Hepatocyte (in vitro differentiated cells): ENCODE data around the gene ASPSCR1. TPM values are rescaled to one million over a fixed set of nuclear protein-coding genes. Genes with fewer than 3 reads are reported as not detected.

Source experiments
- DNase-seq: peaks from one replicate; pipeline ENCODE4 v3.0.0-alpha.2; 2016; ENCODE audit warnings: low spot score
- H2AFZ ChIP-seq: fragments of 200-600 bp; sonication (generic); 2 replicates; pipeline ENCODE4 v1.6.0; 2016; ENCODE audit warnings: antibody characterized with exemption, mild to moderate bottlenecking
- H3K27ac ChIP-seq: fragments of 200-600 bp; sonication (generic); 2 replicates; pipeline ENCODE4 v1.5.1; 2016; ENCODE audit warnings: mild to moderate bottlenecking
- H3K27me3 ChIP-seq: fragments of 200-600 bp; sonication (generic); 2 replicates; pipeline ENCODE4 v1.6.1; 2016
- H3K36me3 ChIP-seq: fragments of 200-600 bp; sonication (generic); replicated peaks from 2 replicates; pipeline ENCODE4 v1.5.1; 2016; ENCODE audit warnings: low read depth; ENCODE audit not compliant: insufficient read depth
- H3K4me1 ChIP-seq: fragments of 200-600 bp; sonication (generic); 2 replicates; pipeline ENCODE4 v1.5.1; 2016; ENCODE audit warnings: mild to moderate bottlenecking, moderate library complexity; ENCODE audit not compliant: insufficient read depth
- H3K4me2 ChIP-seq: fragments of 200-600 bp; sonication (generic); 2 replicates; pipeline ENCODE4 v1.6.0; 2016
- H3K4me3 ChIP-seq: fragments of 200-600 bp; sonication (generic); 2 replicates; pipeline ENCODE4 v1.5.1; 2016; ENCODE audit warnings: mild to moderate bottlenecking
- H3K79me2 ChIP-seq: fragments of 200-600 bp; sonication (generic); 2 replicates; pipeline ENCODE4 v1.6.0; 2017; ENCODE audit warnings: mild to moderate bottlenecking
- H3K9me2 ChIP-seq: fragments of 200-600 bp; sonication (generic); replicated peaks from 2 replicates; pipeline ENCODE4 v1.6.0; 2017; ENCODE audit warnings: mild to moderate bottlenecking; ENCODE audit not compliant: insufficient read depth
- H3K9me3 ChIP-seq: fragments of 200-600 bp; sonication (generic); 2 replicates; pipeline ENCODE4 v1.5.1; 2016; ENCODE audit warnings: low read depth, mild to moderate bottlenecking
- H4K20me1 ChIP-seq: fragments of 200-600 bp; sonication (generic); 2 replicates; pipeline ENCODE4 v1.6.0; 2016; ENCODE audit warnings: mild to moderate bottlenecking; ENCODE audit not compliant: insufficient read depth, poor library complexity, severe bottlenecking
- EZH2 ChIP-seq: fragments of 200-600 bp; sonication (generic); IDR thresholded peaks from 2 replicates; pipeline ENCODE4 v1.6.1; 2016; ENCODE audit warnings: antibody characterized with exemption, mild to moderate bottlenecking, borderline replicate concordance
- EZH2phosphoT487 ChIP-seq: fragments of 200-600 bp; sonication (generic); IDR thresholded peaks from one replicate; pipeline ENCODE4 v1.6.1; 2018; ENCODE audit warnings: antibody characterized with exemption, mild to moderate bottlenecking, low read depth, moderate library complexity; ENCODE audit not compliant: unreplicated experiment, severe bottlenecking
- WGBS: methylation state at CpG from one replicate; pipeline ENCODE4 v1.1.6; 2016; ENCODE audit warnings: low lambda C conversion rate; ENCODE audit errors: missing lambda C conversion rate; 5-methylcytosine and 5-hydroxymethylcytosine counted together
- polyA plus RNA-seq: library from polyadenylated mRNA; unstranded; fragments of >200 nt; fragmentation: Nextera tagmentation; extraction: Ambion mirVana; gene quantifications from 2 replicates; pipeline ENCODE4 v1.2.1, GENCODE V29; 2016
- total RNA-seq: library from RNA; depleted of rRNA; stranded (reverse); fragments of >200 nt; gene quantifications from 2 replicates; pipeline ENCODE4 v1.2.3, GENCODE V29; 2014
- TF ChIP-seq, protein P1 (sequence below): fragments of 200-600 bp; sonication (generic); IDR thresholded peaks from 2 replicates; pipeline ENCODE4 v1.5.1; 2016; ENCODE audit warnings: antibody characterized with exemption, mild to moderate bottlenecking; ENCODE audit not compliant: poor library complexity

ASPSCR1 gene, protein sequence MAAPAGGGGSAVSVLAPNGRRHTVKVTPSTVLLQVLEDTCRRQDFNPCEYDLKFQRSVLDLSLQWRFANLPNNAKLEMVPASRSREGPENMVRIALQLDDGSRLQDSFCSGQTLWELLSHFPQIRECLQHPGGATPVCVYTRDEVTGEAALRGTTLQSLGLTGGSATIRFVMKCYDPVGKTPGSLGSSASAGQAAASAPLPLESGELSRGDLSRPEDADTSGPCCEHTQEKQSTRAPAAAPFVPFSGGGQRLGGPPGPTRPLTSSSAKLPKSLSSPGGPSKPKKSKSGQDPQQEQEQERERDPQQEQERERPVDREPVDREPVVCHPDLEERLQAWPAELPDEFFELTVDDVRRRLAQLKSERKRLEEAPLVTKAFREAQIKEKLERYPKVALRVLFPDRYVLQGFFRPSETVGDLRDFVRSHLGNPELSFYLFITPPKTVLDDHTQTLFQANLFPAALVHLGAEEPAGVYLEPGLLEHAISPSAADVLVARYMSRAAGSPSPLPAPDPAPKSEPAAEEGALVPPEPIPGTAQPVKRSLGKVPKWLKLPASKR
- 27.5 and 28.4 TPM in 2 replicates for total RNA-seq
- polyA plus RNA-seq, result 45.9 and 56.8 TPM in 2 replicates

DNA sequence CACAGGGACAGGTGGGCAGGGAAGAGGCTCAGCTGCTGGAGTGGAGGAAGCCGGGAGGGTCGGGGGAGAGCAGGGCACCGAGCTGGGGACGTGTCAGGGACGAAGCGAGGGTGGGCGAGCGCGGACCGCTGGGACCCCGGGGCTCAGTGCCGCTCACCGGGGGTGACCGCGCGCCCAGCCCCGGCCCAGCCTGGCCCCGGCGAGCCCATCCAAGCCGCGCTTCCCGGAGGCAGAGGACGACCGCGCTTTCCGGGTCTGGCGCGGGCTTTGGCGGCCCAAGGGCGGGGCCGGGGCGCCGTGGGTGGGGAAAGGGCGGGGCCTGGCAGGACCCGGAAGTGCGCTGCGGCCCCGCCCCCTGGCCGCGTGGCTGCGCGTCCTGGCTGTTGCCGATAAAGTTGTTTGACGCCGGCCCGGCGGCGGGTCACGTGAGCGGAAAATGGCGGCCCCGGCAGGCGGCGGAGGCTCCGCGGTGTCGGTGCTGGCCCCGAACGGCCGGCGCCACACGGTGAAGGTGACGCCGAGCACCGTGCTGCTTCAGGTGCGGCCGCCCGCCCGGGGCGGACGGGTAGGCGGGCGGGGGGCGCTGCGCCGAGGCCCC lies at the start of gene ASPSCR1:
Gene ASPSCR1, plus strand, starts transcription at position 419 of the 598 bp plus-strand sequence. Its CDS starts 18 bp downstream, at position 437.
- TF ChIP-seq EZH2phosphoT487 (no peak), EZH2 (no peak)
- TF ChIP-seq, protein P1, sequence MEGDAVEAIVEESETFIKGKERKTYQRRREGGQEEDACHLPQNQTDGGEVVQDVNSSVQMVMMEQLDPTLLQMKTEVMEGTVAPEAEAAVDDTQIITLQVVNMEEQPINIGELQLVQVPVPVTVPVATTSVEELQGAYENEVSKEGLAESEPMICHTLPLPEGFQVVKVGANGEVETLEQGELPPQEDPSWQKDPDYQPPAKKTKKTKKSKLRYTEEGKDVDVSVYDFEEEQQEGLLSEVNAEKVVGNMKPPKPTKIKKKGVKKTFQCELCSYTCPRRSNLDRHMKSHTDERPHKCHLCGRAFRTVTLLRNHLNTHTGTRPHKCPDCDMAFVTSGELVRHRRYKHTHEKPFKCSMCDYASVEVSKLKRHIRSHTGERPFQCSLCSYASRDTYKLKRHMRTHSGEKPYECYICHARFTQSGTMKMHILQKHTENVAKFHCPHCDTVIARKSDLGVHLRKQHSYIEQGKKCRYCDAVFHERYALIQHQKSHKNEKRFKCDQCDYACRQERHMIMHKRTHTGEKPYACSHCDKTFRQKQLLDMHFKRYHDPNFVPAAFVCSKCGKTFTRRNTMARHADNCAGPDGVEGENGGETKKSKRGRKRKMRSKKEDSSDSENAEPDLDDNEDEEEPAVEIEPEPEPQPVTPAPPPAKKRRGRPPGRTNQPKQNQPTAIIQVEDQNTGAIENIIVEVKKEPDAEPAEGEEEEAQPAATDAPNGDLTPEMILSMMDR, result no peak
- Histone ChIP-seq H3K36me3 (no peaks in the 10 kb centered on the region), H3K27me3 (no peaks in the 10 kb centered on the region), H3K4me1 (peaks cover 13% of the 10 kb centered on the region), H3K79me2 (peaks cover 7% of the 10 kb centered on the region), H4K20me1 (no peaks in the 10 kb centered on the region), H3K27ac (peak within 1 kb of the TSS; percentile 96), H3K4me2 (peak within 1 kb of the TSS; percentile 98), H3K9me3 (no peaks in the 10 kb centered on the region), H3K4me3 (peak within 1 kb of the TSS; percentile 93), H2AFZ (peak within 1 kb of the TSS; percentile 90), H3K9me2 (no peaks in the 10 kb centered on the region)
- WGBS, result under 1% methylated on average over 33 of the region's 76 CpGs
- peak; percentile 98 for DNase-seq

DNA sequence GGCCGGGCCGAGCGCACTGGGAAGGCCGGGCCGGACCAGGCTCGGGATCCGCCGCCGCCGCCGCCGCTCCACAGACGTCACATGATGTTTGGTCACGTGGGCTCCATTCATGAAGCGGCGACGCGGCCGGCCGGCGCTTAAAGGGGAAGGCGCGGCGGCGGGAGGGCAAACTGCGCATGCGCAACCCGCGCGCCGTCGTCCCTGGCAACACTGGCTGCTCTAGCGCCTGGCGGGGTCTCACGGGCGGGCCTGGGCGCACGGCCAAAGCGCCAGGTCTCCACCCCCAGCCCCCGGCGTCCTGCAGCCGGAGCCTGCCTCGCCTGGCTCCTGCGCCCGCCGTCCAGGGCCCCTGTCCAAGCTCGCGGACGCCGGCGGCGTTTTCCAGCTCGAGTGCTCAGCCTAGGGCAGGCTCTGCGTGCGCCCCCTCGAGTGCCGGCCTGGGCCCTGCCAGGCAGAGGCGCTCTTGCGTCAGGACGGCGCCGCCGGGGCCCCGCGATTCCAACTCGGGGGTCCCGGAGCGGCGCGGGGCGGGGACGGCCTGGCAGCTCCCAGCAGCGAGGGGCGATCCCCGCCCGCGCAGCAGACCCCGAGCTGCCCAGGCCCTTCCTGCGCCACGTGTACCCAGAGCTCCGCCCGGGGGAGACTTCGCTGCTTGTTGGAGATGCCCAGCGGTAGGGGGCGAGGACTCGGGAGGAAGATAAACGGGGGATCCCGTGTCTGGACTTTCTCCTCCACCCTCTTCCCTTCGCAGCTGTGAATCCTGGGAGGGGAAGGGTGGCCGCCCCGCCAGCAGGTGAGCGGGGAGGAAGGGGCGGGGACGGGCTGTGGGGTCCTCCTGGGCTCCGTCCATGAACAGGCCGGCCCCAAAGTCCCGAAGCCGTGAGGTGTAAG lies 49.5 kb upstream of the ASPSCR1 start, which contains the start of gene MAFG:
Gene MAFG, minus strand, starts transcription at position 83 of the 891 bp plus-strand sequence. CDS start 4,550 bp downstream, outside the sequence.
- Histone ChIP-seq H3K9me2 (no peaks in the 10 kb centered on the region), H3K4me1 (peaks cover 45% of the 10 kb centered on the region), H3K27ac (peak within 1 kb of the TSS; percentile 97), H4K20me1 (peaks cover 30% of the 10 kb centered on the region), H3K4me2 (peak within 1 kb of the TSS; percentile 98), H3K4me3 (peak within 1 kb of the TSS; percentile 54), H3K36me3 (no peaks in the 10 kb centered on the region), H3K9me3 (no peaks in the 10 kb centered on the region), H2AFZ (peak within 1 kb of the TSS; percentile 60), H3K79me2 (peaks cover 36% of the 10 kb centered on the region), H3K27me3 (no peaks in the 10 kb centered on the region)
- DNase-seq, result peak; percentile 99
- TF ChIP-seq EZH2 (no peak), EZH2phosphoT487 (no peak)
- TF ChIP-seq, protein P1, result peak; percentile 47
- WGBS, result 2% methylated on average over 87 of the region's 98 CpGs

DNA sequence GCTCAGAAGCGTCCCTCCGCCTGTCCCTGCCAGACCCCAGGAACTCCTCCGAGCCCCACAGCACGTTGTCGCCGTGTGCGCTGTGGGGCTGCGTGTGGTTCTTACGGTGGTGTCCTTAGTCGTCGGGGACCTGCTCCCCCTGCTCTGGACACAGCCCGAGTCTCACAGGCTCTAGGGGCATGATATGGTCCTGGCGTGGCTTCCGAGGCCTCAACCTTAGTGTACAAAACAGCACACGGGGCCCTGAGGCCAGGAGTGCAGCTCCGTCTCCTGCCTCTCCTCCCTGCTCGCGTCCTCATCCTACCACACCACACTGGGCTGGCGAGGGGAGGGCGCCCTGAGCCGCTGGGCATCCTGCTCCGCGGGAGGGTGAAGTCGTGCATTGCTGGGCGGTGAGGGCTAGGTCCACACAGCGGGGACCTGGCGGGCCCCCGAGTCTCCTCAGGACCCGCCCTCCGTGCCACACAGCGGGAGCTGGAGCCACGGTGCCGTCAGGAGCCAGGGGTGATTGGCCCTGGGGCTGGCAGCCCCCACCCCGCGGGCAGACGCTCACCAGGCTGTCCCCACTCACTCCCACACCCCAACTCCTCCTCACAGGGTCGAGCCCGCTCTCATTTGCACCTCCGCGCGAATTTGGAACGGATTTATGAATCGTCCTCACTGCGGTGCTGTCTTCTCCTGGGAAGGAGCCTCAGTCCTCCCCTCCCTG lies 48.7 kb upstream of the ASPSCR1 start:
- peak overlapping the region; percentile 60 for H2AFZ ChIP-seq
- H3K4me3 ChIP-seq, result peak overlapping the region; percentile 24
- no peaks in the 10 kb centered on the region for H3K9me2 ChIP-seq
- H4K20me1 ChIP-seq, result peaks cover 26% of the 10 kb centered on the region
- peaks cover 38% of the 10 kb centered on the region for H3K4me1 ChIP-seq
- DNase-seq, result peak; percentile 46
- no peaks in the 10 kb centered on the region for H3K9me3 ChIP-seq
- peak overlapping the region; percentile 68 for H3K27ac ChIP-seq
- TF ChIP-seq EZH2phosphoT487, result no peak
- TF ChIP-seq EZH2, result no peak
- TF ChIP-seq, protein P1, result no peak
- H3K4me2 ChIP-seq, result peak overlapping the region; percentile 98
- H3K36me3 ChIP-seq, result no peaks in the 10 kb centered on the region
- H3K79me2 ChIP-seq, result peaks cover 30% of the 10 kb centered on the region
- WGBS, result 27% methylated on average over 41 of the region's 44 CpGs
- no peaks in the 10 kb centered on the region for H3K27me3 ChIP-seq
